Fibroblast of skin of scalp (primary cell): ENCODE data around the gene SEMA5A. TPM values are rescaled to one million over a fixed set of nuclear protein-coding genes. Genes with fewer than 3 reads are reported as not detected.

Experiments
- DNase-seq: peaks from one replicate; pipeline ENCODE4 v3.0.0-alpha.2; 2013
- polyA plus RNA-seq, 2 experiments: library from polyadenylated mRNA; unstranded; fragments of 120-200 nt; gene quantifications; one replicate each; pipeline ENCODE4 v1.2.1, GENCODE V29; 2013; ENCODE audit not compliant: insufficient read length in 2 of 2

SEMA5A gene, protein sequence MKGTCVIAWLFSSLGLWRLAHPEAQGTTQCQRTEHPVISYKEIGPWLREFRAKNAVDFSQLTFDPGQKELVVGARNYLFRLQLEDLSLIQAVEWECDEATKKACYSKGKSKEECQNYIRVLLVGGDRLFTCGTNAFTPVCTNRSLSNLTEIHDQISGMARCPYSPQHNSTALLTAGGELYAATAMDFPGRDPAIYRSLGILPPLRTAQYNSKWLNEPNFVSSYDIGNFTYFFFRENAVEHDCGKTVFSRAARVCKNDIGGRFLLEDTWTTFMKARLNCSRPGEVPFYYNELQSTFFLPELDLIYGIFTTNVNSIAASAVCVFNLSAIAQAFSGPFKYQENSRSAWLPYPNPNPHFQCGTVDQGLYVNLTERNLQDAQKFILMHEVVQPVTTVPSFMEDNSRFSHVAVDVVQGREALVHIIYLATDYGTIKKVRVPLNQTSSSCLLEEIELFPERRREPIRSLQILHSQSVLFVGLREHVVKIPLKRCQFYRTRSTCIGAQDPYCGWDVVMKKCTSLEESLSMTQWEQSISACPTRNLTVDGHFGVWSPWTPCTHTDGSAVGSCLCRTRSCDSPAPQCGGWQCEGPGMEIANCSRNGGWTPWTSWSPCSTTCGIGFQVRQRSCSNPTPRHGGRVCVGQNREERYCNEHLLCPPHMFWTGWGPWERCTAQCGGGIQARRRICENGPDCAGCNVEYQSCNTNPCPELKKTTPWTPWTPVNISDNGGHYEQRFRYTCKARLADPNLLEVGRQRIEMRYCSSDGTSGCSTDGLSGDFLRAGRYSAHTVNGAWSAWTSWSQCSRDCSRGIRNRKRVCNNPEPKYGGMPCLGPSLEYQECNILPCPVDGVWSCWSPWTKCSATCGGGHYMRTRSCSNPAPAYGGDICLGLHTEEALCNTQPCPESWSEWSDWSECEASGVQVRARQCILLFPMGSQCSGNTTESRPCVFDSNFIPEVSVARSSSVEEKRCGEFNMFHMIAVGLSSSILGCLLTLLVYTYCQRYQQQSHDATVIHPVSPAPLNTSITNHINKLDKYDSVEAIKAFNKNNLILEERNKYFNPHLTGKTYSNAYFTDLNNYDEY
- polyA plus RNA-seq (2013, experiment 1 of 2; ENCODE audit: insufficient read length): 14.2 TPM
- 17.6 TPM for polyA plus RNA-seq (2013, experiment 2 of 2; ENCODE audit: insufficient read length)

- DNase-seq: peak; percentile 83
These were observed at the start of gene SEMA5A for GRCh38 chr5:9545992-9546851. SEMA5A (minus strand) TSS chr5:9546075; CDS start chr5:9379946, 166,129 bp downstream.

- no peak for DNase-seq
These were observed 49.0 kb upstream of the SEMA5A start for GRCh38 chr5:9594913-9595312.

- no peak for DNase-seq
These were observed 43.4 kb upstream of the SEMA5A start for GRCh38 chr5:9589049-9589835.

DNA sequence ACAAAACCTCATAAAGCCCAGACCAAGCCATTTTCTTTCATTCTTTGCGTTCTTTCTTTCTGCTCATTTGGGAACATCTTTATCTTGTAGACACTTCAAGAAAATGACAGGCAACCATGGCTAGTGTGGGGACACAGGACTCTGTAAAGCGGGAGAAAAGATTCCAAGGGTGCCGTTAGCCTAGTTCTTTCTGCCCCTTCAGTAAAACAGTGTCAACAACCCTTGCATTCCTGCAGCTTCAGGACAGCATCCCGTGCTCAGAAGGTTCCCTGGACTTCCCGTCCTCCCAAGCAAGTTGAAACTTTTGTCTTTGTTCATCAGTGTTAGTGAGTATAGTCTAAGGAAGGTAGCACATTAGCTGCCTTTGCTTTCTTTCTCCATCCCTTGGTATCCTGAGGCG is 42.4 kb upstream of the SEMA5A start:
- DNase-seq: no peak

- DNase-seq: no peak
These were observed 41.3 kb upstream of the SEMA5A start for GRCh38 chr5:9587135-9587534.

- peak; percentile 36 for DNase-seq
These were observed 36.5 kb upstream of the SEMA5A start for GRCh38 chr5:9582406-9582805.

DNA sequence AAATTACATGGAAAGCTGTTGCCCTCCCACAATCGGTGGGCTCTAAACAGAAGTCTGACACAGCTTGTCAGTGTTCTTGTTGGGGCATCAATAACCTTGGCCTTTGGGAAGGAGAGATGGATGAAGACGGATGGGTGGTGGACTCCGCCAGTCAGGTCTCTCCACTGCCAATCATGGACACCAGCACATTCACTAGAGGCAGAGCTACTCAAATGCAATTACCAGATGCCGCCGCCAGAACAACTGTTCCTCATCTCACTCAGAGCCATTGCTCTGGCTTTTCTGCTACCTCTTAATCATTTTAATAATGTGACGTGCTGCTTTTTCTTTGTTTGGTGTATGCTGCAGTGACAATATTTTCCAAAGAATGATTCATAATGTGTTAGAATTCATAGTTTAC is 27.9 kb upstream of the SEMA5A start:
- no peak for DNase-seq

DNA sequence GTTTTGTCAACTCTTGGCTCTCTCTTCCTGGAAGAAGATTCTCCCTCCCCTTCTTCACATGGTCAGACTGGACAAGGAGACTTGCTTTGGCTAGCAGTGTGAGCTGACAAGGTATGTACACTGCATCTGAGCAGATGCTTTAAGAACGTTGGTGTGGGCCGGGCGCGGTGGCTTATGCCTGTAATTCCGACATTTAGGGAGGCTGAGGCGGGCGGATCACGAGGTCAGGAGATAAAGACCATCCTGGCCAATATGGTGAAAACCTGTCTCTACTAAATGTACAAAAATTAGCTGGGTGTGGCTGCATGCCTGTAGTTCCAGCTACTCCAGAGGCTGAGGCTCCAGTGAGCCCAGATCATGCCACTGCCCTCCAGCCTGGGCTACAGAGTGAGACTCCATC is 26.4 kb upstream of the SEMA5A start:
- DNase-seq: no peak

DNA sequence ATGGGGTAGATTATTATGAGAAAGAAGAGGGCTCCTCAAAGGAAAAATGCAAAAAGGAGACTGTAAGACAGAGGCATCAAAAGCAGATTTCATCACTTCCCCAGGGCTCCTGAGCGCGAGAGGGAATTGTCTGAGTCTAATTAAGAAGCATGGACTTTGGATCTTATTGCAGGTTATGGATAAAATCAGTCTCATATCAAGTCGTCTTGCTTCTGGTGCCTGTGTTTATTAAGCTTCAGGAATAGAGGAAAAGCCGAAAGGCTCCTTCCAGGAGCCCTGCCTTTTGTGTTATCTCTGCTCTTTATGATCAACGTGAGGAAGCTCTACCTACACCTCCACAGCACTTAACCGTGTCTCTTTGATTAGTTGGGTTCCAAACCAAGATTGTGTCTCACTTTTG is 25.0 kb upstream of the SEMA5A start:
- DNase-seq: no peak

GRCh38 chr5:9567039-9567438 is 21.2 kb upstream of the SEMA5A start:
- no peak for DNase-seq

DNA sequence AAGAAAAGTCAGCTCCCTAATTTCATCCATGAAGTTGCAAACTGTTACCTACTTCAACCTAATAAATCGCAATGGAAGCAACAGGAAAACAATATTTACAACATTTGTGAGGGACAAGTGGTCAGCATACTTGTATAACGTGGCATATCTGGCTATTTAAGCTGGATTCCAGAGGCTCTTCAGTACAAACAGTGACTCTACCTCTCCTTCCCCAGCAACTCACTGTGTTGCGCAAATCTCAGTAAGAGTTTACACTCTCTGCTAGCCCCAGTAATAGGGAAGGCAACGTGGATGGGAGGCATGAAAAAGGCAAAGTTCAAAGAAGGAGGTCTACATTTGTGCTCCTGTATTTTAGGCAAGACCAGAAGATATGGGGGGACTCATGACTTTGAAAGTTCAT is 18.9 kb upstream of the SEMA5A start:
- DNase-seq: no peak

DNA sequence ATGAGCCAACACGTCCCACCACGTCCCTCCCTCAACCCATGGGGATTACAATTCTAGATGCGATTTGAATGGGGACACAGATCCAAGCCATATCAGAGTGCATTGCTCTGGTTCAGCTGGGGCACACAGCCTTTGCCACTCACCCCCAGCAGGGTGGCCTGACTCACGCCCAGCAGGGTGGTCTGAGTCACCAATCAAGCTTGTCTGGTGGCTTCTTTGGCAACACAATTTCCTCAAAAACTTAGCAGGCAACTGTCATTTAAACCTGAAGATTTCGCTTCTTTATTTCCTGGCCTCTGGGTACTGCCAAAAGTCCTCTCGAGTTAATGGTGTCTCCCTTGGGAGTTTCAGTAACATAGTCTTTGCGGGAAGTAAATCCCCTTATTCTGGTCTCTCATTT is 16.3 kb upstream of the SEMA5A start:
- DNase-seq: peak; percentile 91

DNA sequence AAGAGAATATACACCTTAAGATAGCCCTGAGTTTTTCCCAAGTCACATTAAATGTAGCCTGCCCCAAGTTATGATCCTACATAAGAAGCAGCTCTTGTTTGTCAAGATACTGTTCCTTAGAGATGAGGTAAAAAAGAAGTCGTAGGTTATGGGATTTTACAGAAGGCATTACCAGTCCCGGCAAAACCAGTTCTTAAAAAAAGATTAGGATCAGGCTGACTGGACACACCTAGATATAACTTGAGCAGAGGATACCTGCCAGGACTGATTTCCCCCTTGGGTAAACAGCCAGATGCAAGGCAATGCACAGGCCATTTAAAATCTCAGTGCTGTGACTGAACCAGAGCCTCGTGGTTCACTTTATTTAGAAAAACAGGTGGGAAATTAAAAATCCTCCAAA is 14.1 kb upstream of the SEMA5A start:
- DNase-seq: no peak

GRCh38 chr5:9558319-9558965 is 12.6 kb upstream of the SEMA5A start:
- no peak for DNase-seq

- peak; percentile 49 for DNase-seq
These were observed 11.8 kb upstream of the SEMA5A start for GRCh38 chr5:9557696-9558095.

DNA sequence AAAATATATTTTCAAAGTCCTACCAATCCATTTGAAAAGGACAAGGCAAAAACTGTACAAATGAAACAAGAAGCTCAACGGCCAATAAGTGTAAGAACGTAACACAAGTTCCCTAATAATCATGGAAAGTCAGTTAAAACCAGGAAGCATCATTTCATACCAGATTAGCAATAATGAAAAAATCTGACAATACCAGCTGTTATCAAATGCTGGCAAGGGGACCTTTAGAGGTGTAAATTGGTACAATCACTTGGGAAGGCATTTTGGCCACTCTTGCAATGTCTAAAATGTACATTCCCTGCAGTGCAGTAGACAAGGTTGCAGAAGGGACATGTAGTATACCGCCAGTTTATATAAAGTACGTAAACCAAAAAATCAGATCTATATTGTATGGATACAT is 10.1 kb upstream of the SEMA5A start:
- no peak for DNase-seq

GRCh38 chr5:9554122-9554521 is 8.2 kb upstream of the SEMA5A start:
- no peak for DNase-seq

DNA sequence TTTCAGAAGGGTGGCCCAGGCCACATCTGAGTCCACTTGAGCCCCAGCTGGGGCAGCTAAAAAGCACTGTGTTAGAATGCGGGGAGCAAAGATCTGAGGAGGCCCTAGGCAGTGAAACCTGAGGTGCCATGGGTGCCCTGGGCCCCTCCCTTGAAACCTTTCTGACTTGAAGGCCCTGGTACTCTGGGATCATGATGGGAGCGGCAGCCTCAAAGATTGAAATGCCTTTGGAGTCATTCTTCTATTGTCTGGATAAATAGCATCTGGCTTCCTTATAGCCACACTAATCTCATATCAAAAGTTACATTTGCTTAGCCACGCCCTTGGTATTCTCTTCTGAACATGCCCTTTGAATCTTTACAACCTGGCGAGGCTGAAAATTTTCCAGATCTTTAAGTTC is 7.7 kb upstream of the SEMA5A start:
- no peak for DNase-seq

DNA sequence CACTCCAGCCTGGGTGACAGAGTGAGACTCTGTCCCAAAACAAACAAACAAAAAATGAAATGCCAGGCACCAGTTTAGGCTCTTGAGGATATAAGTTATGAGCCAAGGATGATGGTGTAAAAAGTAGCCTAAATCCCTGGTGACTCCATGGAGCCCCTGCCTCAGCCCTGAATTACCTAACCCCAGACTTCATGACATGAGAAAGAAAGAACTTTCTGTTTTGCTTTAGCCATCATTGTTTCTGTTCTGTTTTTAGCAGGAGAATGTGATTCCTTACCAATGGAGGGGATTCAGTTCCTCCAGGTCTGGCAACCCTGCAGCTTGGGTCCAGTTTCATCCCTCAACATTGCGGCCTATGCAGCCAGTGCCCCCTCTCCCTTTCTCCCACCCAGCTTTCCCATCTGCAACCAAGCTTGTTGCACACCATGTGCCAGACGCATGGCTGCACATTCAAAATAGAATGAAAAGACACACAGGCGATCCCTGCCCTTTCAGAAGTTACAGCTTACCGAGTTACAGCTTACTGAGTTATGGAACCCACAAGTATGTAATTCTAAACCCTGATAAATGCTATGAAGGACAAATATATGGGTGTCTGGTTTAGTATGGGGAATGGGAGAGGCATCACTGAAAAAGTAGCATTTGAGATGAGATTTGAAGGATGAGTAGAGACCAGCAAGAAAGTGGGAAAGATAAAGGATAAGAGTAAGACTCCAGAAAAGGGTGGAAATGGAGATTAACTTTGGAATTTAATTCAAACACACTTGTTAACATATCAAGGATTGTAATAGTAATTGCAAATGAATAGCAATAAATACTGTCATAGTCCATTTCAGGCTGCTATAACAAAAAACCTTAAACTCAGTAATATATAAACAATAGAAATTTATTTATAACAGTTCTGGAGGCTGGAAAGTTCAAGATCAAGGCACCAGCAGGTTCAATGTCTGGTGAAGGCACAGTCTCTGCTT is 6.0 kb upstream of the SEMA5A start:
- DNase-seq: no peak

DNA sequence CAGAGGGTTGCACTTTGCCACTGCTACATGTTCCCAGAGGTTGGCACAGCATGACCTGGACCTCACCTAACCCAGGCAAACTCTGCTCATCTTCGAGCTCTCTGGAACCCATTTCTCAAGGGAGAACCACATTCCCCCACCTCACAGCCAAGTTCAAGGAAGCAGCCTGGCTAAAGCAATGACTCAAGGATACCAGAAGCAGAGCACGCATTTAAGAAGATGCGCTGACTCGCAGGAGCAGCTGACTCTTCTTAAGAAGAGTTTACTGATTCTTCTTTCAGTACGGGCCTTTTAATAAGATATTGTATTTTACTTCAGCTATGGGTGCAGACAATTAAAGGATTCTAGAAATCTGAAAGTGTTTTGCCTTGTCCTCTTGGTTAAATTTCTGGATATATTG is 4.1 kb upstream of the SEMA5A start:
- DNase-seq: no peak
